Urothelium cell line (cell line): Measurements from ENCODE around the gene BMP2K.

ENCODE experiments used
- DNase-seq: peaks from one replicate; pipeline ENCODE4 v3.0.0; 2011; ENCODE audit warnings: low spot score, mixed read lengths
- FAIRE-seq: peaks from 2 replicates; lab custom pipeline; 2011; peaks lifted over from hg19 to GRCh38; lab: Jason Lieb, UNC

The BMP2K gene

DNA sequence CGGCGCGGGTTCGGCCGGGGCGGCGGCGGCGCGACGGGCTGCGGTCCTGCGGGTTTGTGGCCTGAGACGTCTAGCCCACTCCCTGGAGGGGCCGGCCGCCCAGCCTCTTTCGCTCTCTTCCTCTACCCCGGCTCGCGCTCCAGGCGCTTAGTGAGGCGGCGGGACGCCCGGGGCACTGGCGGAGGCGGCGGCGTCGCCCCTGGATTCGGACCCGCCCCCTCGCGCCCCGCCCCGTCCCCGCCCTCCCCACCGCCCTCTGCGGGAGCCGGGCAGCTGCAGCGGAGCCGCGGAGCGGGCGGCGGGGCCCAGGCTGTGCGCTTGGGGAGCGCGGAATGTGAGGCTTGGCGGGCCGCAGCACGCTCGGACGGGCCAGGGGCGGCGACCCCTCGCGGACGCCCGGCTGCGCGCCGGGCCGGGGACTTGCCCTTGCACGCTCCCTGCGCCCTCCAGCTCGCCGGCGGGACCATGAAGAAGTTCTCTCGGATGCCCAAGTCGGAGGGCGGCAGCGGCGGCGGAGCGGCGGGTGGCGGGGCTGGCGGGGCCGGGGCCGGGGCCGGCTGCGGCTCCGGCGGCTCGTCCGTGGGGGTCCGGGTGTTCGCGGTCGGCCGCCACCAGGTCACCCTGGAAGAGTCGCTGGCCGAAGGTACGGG is at the start of gene BMP2K:
TSS of gene BMP2K (plus strand) at position 272 of the 650 bp plus-strand sequence. CDS start at position 466, 194 bp downstream.
- DNase-seq (peak; percentile 93), FAIRE-seq (no peak)

GRCh38 chr4:78726546-78726945 is 49.6 kb upstream of the BMP2K start:
- no peak for DNase-seq
- FAIRE-seq = no peak

GRCh38 chr4:78732332-78733104 is 43.6 kb upstream of the BMP2K start:
- DNase-seq = no peak
- FAIRE-seq = no peak

GRCh38 chr4:78734441-78735162 is 41.5 kb upstream of the BMP2K start:
- FAIRE-seq (no peak), DNase-seq (no peak)

GRCh38 chr4:78735697-78736096 is 40.5 kb upstream of the BMP2K start:
- no peak for DNase-seq
- no peak for FAIRE-seq

- FAIRE-seq (no peak), DNase-seq (no peak)
These were observed 39.1 kb upstream of the BMP2K start for GRCh38 chr4:78737035-78737434.

DNA sequence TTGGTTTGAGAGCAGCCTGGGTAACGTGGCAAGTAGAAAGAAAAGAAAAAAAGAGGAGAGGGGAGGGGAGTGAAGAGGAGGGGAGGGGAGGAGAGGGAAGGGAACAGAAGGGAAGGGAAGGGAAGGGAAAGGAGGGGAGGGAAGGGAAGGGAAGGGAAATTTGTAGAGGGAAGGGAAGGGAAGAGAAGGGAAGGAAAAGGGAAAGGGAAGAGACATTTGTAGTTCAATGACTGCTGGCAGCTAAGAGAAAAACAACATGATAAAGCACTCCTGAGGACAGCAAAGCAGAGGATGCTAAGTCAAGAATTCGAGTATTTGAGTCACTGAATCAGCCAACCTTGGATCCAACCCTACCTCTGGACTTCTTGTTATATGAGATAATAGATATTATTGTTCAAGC is 38.2 kb upstream of the BMP2K start:
- no peak for DNase-seq
- no peak for FAIRE-seq

DNA sequence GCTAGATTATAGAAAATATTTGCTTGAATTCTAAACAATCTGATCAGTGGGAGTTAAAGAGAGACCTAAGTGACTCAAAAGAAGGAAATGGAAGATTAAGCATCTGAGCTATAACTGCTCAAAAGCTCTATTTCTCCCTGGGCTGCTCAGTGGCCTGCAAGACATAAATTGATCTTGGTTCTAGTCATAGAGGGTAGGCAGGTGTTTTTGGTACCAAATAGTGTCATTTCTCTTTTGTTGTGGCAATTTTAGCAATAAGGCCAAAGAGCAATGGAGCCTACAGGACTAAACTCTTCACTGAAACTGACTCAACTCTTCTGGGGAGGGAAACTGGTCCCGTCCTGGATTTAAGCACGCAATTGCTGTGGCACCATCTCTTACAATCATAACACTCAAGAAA is 33.9 kb upstream of the BMP2K start:
- no peak for DNase-seq
- no peak for FAIRE-seq

GRCh38 chr4:78747475-78747922 is 28.7 kb upstream of the BMP2K start:
- FAIRE-seq = no peak
- no peak for DNase-seq

DNA sequence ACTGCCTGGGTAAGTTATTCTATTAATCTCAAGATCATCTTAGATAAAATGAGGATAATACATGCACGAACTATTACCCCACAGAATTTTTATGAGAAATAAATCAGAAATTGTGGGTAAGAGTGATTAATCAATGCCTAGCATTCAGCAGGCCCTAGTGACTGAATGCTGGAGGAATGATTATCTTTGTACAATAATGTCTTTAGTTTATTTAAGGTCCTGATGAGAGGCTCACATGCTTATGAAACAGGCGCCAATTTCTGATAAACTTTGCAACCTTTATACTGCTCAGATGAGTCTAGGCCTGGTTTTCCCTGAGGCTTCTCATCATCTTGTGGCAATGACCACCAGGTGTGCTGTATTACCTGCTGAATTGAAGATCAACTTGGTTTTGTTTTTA is 27.8 kb upstream of the BMP2K start:
- FAIRE-seq (no peak), DNase-seq (no peak)

DNA sequence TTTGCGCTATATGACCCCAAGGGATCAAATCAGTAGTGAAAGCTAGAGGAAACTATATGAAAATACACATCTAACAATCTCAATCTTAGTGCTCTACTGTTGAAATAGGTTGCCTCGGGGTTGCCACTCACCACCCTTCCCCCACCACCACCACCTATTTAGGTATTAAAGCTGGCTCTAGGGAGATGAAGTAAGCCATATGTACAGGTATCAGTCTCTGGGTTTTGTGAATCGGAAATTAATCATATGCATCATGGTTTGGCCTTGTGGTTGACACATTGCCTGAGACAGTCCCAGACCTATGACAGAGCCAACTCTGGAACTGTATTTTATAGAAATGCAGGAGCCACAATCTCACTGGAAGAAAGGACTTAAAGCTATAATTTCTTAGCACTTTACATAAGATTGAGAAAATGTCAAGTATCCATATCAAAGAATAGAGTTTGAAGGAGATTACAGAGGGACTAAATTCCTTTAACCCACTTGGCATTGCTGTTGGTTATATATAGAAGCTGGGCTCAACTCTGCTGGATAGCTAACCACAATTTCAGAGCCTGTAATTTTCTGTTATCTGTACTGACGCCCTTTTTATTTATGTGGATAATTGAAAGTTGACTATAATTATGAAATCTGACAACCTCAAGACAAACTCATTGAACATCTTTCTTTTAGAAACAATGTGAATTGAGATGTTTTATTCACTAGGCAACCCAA is 26.7 kb upstream of the BMP2K start:
- DNase-seq (no peak), FAIRE-seq (no peak)

- no peak for FAIRE-seq
These were observed 26.0 kb upstream of the BMP2K start for GRCh38 chr4:78749972-78750727.

DNA sequence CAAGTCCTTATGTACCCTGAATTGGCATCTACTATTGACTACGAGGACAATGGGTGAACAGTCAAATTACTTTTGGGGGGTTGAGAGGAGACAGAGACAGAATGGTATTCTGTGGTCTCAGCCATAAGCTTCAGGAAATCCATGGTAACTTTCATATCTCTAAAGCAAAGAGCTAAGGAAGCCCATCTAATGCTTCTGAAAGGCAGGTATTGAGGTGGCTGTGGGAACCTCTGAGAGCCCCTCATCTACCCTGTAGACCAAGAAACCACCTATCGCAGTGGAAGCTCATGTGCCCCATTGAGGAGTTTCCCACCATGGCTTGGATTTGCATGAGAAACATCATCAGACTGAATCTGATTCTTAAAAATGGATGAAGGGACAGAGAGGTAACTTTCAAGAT is 23.1 kb upstream of the BMP2K start:
- no peak for FAIRE-seq
- DNase-seq = no peak

More at GRCh38 chr4:78749972-78750727, 26.0 kb upstream of the BMP2K start:
- no peak for DNase-seq

GRCh38 chr4:78754872-78755271 is 21.3 kb upstream of the BMP2K start:
- no peak for FAIRE-seq
- no peak for DNase-seq

DNA sequence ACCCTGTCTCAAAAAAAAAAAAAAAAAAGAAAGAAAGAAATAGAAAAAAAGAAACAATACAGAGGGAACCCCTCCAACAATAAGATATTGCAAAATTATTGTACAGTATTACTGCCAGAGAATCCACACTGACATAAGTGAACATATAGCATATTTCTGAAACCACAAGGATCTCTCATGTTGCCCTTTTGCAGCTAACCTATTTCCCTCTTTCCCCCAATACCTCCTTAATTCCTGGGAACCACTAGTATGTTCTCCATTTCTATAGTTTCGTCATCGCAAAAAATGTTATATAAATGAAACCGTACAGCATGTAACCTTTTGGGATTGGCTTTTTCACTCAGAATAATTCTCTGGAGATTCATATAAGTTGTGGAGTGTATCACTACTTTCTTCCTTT is 20.0 kb upstream of the BMP2K start:
- FAIRE-seq = no peak
- DNase-seq = no peak

DNA sequence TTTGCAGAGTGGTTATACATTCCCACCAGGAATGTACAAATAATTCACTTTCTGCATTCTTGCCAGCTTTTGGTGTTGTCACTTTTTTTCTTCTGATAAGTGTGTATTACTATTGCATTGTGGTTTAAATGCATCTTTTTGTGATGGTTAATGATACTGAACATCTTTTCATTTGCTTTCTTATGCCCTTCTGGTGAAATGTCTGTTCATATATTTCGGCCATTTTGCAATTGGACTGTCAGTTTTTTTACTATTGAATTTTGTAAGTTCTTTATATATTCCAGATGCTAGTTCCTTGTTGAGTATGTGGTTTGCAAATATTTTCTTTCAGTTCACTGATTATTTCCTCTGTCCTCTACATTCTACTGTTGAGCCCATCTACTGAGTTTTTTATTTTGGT is 19.4 kb upstream of the BMP2K start:
- no peak for FAIRE-seq
- no peak for DNase-seq

DNA sequence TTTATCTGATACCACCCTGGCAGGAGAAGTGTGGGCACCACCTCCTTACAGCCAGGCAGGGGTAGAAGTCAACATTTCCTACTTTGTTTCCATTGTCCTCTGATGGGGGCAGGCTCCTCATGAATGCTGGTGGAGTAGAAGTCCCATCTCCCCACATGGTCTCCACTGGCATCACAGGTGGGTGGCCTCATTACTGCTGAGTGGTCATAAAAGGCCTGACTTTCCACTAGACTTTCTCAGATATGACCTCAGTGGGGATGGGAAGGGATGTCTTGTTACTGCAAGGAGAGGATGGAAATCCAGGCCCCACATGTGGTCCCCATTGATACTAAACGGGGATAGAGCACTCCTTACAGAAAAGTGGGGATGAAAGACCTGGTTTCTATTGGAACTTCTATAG is 18.6 kb upstream of the BMP2K start:
- DNase-seq (no peak), FAIRE-seq (no peak)

- FAIRE-seq (no peak), DNase-seq (no peak)
These were observed 18.1 kb upstream of the BMP2K start for GRCh38 chr4:78758085-78758484.

DNA sequence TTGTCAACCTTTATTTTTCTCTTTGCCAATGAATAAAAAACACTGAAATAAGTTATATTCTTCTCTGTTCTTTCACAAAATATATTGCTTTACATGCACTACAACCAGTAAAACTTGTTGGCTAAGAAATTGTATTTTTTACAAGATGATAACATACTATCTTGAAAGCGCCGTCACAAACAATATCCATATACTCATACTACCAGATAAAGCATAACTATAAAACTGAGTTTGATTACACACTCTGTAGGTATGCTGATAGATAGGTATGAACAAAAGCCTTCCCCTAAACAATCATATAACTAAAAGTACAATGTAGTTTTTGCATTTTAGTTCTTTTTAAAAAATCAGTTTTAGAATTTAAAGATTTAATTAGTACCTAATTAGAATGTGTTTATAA is 13.6 kb upstream of the BMP2K start:
- DNase-seq (no peak), FAIRE-seq (no peak)

- FAIRE-seq (no peak), DNase-seq (no peak)
These were observed 12.9 kb upstream of the BMP2K start for GRCh38 chr4:78763251-78763650.
